Glutamatergic neuron (in vitro differentiated cells): ENCODE results near the gene CDCA8. TPM values are rescaled to one million over a fixed set of nuclear protein-coding genes. Genes with fewer than 3 reads are reported as not detected.

ENCODE experiments used
- DNase-seq: peaks from one replicate; pipeline ENCODE4 v3.0.0; 2022
- H3K27ac Mint-ChIP-seq: one replicate; pipeline ENCODE4 v1.8.0; 2020; ENCODE audit warnings: mild to moderate bottlenecking, mixed read lengths, inconsistent platforms; ENCODE audit not compliant: unreplicated experiment
- H3K27me3 Mint-ChIP-seq: one replicate; pipeline ENCODE4 v1.8.0; 2020; ENCODE audit warnings: mild to moderate bottlenecking, moderate library complexity, mixed read lengths, inconsistent platforms; ENCODE audit not compliant: unreplicated experiment
- H3K36me3 Mint-ChIP-seq: one replicate; pipeline ENCODE4 v1.8.0; 2020; ENCODE audit warnings: mild to moderate bottlenecking, mixed read lengths, inconsistent platforms; ENCODE audit not compliant: unreplicated experiment
- H3K4me1 Mint-ChIP-seq: one replicate; pipeline ENCODE4 v1.8.0; 2020; ENCODE audit warnings: mild to moderate bottlenecking, low read depth, mixed read lengths, inconsistent platforms; ENCODE audit not compliant: unreplicated experiment
- H3K4me3 Mint-ChIP-seq: one replicate; pipeline ENCODE4 v1.8.0; 2020; ENCODE audit warnings: mild to moderate bottlenecking, mixed read lengths, inconsistent platforms; ENCODE audit not compliant: unreplicated experiment
- H3K9me3 Mint-ChIP-seq: one replicate; pipeline ENCODE4 v1.8.0; 2020; ENCODE audit warnings: mild to moderate bottlenecking, moderate library complexity, mixed read lengths, inconsistent platforms; ENCODE audit not compliant: unreplicated experiment
- total RNA-seq: library from RNA; stranded (reverse); fragmentation: NEBNext Ultra II Directional; extraction: Animal tissue kit (Norgen Biotek cat#: 25700); gene quantifications from one replicate; pipeline ENCODE4 v1.2.1, GENCODE V29; 2021; ENCODE audit not compliant: unreplicated experiment
- TF ChIP-seq, protein P1 (sequence below): fragments of 200-600 bp; sonication (generic); IDR thresholded peaks from one replicate; pipeline ENCODE4 v1.5.0; 2021; ENCODE audit not compliant: partially characterized antibody, unreplicated experiment

CDCA8 gene
- total RNA-seq, 1 donor from 2014 or later: 10.4 TPM

DNA sequence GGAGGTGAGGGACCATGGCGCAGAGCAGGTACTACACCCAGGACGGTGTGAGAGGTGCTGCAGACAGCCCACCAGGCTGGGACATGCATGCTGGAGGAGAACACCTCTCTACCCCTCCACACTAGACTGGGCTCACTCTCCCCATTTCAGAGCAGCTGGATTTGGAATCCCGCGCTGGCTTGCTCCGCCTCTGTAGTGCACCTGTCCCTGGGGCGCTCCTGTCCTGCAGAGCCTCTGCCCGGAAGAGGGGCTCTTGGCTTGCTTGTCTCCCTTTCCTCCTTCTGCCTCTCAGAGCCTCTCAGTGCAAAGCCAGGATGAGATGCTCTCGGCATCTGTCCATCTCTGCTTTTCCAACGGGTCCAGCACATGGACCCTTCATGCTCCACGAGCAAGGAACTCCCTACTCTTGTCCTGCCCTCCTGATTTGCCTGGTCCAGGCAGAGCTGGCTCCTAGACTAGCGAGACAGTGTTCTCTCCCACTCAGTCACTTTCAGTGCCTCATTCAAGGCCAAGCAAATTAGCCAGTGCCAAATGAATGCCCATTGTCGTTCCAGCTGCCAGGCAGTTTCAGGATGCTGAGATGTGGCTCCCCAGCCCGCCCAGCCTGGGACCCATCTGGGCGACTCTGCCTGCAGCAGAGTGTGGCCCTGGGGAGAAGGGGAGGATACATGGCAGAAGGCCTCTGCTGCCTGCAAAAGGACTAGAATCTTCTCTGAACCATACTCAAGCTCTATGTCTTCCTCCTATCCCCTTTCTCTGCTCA lies 33.7 kb downstream of the CDCA8 start:
- H3K27me3 Mint-ChIP-seq: peaks cover 18% of the 10 kb centered on the region
- H3K27ac Mint-ChIP-seq: peak overlapping the region; percentile 64
- H3K9me3 Mint-ChIP-seq: peaks cover 2% of the 10 kb centered on the region
- H3K4me3 Mint-ChIP-seq: peak overlapping the region; percentile 63
- TF ChIP-seq, protein P1, sequence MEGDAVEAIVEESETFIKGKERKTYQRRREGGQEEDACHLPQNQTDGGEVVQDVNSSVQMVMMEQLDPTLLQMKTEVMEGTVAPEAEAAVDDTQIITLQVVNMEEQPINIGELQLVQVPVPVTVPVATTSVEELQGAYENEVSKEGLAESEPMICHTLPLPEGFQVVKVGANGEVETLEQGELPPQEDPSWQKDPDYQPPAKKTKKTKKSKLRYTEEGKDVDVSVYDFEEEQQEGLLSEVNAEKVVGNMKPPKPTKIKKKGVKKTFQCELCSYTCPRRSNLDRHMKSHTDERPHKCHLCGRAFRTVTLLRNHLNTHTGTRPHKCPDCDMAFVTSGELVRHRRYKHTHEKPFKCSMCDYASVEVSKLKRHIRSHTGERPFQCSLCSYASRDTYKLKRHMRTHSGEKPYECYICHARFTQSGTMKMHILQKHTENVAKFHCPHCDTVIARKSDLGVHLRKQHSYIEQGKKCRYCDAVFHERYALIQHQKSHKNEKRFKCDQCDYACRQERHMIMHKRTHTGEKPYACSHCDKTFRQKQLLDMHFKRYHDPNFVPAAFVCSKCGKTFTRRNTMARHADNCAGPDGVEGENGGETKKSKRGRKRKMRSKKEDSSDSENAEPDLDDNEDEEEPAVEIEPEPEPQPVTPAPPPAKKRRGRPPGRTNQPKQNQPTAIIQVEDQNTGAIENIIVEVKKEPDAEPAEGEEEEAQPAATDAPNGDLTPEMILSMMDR: no peak
- H3K4me1 Mint-ChIP-seq: peaks cover 19% of the 10 kb centered on the region
- H3K36me3 Mint-ChIP-seq: no peaks in the 10 kb centered on the region
- no peak for DNase-seq

DNA sequence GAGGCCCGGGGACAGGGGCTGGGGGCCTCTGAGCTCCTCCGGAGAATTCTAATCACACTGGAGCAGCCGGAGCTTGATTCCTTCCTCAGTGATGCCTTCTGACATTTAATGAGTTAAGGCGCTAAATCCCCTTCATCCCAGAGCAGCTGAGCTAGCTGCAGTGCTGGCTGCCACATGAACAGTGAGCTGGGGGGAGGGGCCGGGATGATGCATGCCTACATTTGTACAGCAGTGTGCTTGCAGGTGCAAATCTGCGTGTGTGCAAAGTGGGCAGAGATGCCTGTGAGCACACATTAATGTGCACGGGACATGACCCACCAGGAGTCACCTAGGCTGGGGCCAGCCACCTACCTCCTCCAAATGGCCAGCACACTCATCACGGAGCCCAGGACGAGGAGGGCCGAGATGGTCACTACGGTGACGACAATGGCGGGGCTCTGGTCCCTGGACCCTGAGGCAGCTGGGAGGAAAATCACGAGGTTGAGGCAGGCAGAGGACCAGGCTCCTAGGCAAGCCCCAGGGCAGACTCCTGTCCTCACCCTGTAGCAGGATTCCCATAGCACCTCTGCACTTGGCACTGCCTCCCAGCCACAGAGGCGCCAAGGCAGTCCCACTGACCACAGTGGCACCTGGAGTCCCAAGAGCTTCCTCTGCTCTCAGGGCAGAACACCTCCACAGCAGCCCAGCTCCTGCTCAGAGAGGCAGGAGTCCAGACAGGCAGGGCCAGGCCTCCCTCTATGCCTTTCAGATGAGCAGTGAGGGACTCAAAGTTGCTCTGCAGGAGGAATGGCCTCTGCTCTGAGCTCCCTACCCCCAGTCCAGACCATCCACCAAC lies 34.7 kb downstream of the CDCA8 start:
- peaks cover 19% of the 10 kb centered on the region for H3K4me1 Mint-ChIP-seq
- H3K36me3 Mint-ChIP-seq: no peaks in the 10 kb centered on the region
- TF ChIP-seq, protein P1: no peak
- peak overlapping the region; percentile 63 for H3K4me3 Mint-ChIP-seq
- peaks cover 2% of the 10 kb centered on the region for H3K9me3 Mint-ChIP-seq
- H3K27me3 Mint-ChIP-seq: peaks cover 18% of the 10 kb centered on the region
- peak; percentile 67 for DNase-seq
- peak overlapping the region; percentile 64 for H3K27ac Mint-ChIP-seq

DNA sequence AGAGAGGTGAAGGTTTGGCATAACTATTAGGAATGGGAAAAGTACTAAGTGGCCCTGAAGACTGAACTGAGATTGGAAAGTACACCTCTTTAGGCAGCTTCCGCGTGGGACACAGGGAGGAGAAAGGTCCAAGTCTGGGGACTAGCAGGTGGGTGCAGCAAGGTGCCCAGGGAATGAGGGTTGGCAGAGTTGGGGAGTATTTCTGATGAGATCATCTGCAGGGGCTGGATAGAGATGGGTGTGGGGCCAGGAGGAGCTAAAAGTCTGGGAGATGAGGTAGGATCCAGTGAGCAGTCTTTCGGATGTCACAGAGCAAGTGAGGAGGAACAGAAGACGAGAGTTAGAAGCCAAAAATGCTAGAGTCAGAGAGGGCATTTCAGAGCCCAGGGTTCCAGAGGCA lies 36.1 kb downstream of the CDCA8 start:
- no peaks in the 10 kb centered on the region for H3K36me3 Mint-ChIP-seq
- peaks cover 2% of the 10 kb centered on the region for H3K9me3 Mint-ChIP-seq
- no peak overlapping the region for H3K4me3 Mint-ChIP-seq
- no peak for DNase-seq
- H3K27ac Mint-ChIP-seq: no peak overlapping the region
- H3K27me3 Mint-ChIP-seq: peaks cover 20% of the 10 kb centered on the region
- TF ChIP-seq, protein P1: no peak
- peaks cover 19% of the 10 kb centered on the region for H3K4me1 Mint-ChIP-seq

DNA sequence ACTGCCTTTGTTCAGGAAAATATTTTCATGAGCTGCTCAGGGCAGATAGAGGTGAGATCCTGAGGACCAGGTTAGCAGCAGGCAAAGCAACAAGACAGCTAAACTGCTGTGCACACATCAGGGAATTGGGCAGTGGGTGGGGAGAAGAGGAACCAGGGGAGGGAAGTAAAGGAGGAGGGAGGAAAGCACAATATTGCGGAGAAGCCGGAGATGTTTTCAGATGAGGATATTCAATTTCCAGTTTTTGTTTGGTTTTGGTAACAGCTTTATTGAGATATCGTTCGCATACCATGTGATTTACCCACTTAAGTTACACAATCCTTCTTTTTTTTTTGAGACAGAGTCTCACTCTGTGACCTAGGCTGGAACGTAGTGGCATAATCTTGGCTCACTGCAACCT lies 38.1 kb downstream of the CDCA8 start:
- peaks cover 10% of the 10 kb centered on the region for H3K27me3 Mint-ChIP-seq
- TF ChIP-seq, protein P1: no peak
- peaks cover 2% of the 10 kb centered on the region for H3K9me3 Mint-ChIP-seq
- no peak overlapping the region for H3K4me3 Mint-ChIP-seq
- H3K36me3 Mint-ChIP-seq: no peaks in the 10 kb centered on the region
- no peak overlapping the region for H3K27ac Mint-ChIP-seq
- DNase-seq: no peak
- peaks cover 12% of the 10 kb centered on the region for H3K4me1 Mint-ChIP-seq
